ENCODE results near the gene MSANTD3.
A peak's percentile ranks its signal among the peaks of the same experiment; 100 is the strongest.
"Not testable (repeated sequence)": the region's sequence is repeated elsewhere in the genome, so short reads cannot be mapped to it uniquely, and the experiment has no call there.

MSANTD3 gene

GRCh38 chr9:100432736-100433135 is 5.8 kb downstream of the MSANTD3 start:
- no peak overlapping the region for H3K4me3 ChIP-seq (ENCODE audit: low read depth, low read length)
- no peak for DNase-seq (ENCODE audit: low read depth)
- TF ChIP-seq, protein P1, sequence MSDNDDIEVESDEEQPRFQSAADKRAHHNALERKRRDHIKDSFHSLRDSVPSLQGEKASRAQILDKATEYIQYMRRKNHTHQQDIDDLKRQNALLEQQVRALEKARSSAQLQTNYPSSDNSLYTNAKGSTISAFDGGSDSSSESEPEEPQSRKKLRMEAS (IDR thresholded peaks at IDR 0.05; ENCODE audit: low read depth, low read length): no peak
- TF ChIP-seq, protein P2, sequence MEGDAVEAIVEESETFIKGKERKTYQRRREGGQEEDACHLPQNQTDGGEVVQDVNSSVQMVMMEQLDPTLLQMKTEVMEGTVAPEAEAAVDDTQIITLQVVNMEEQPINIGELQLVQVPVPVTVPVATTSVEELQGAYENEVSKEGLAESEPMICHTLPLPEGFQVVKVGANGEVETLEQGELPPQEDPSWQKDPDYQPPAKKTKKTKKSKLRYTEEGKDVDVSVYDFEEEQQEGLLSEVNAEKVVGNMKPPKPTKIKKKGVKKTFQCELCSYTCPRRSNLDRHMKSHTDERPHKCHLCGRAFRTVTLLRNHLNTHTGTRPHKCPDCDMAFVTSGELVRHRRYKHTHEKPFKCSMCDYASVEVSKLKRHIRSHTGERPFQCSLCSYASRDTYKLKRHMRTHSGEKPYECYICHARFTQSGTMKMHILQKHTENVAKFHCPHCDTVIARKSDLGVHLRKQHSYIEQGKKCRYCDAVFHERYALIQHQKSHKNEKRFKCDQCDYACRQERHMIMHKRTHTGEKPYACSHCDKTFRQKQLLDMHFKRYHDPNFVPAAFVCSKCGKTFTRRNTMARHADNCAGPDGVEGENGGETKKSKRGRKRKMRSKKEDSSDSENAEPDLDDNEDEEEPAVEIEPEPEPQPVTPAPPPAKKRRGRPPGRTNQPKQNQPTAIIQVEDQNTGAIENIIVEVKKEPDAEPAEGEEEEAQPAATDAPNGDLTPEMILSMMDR (IDR thresholded peaks at IDR 0.05; ENCODE audit: low read depth, low read length): no peak
- TF ChIP-seq POLR2A (IDR thresholded peaks at IDR 0.05; ENCODE audit: extremely low read depth, insufficient read length): no peak
- TF ChIP-seq MYC (IDR thresholded peaks at IDR 0.05; ENCODE audit: low read depth, low read length): no peak

DNA sequence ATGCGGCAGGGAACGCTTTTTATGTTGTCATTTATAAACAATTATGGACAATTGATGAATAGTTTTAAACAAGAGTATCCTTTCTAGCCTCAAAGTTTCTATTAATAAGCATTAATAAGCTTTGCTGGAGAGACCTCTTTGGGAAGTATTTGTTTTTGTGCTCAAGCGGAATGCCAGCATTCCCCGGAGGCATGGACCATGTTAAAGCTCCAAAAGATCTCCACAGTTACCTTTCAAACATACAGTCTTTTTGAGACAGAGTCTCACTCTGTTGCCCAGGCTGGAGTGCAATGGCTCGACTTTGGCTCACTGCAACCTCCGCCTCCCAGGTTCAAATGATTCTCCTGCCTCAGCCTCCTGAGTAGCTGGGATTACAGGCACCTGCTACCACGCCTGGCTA is 9.6 kb downstream of the MSANTD3 start:
- TF ChIP-seq POLR2A (IDR thresholded peaks at IDR 0.05; ENCODE audit: extremely low read depth, insufficient read length) (no peak), MYC (IDR thresholded peaks at IDR 0.05; ENCODE audit: low read depth, low read length) (no peak)
- TF ChIP-seq, protein P1 (IDR thresholded peaks at IDR 0.05; ENCODE audit: low read depth, low read length): no peak
- TF ChIP-seq, protein P2 (IDR thresholded peaks at IDR 0.05; ENCODE audit: low read depth, low read length): no peak
- no peak for DNase-seq (ENCODE audit: low read depth)
- H3K4me3 ChIP-seq (ENCODE audit: low read depth, low read length): no peak overlapping the region

DNA sequence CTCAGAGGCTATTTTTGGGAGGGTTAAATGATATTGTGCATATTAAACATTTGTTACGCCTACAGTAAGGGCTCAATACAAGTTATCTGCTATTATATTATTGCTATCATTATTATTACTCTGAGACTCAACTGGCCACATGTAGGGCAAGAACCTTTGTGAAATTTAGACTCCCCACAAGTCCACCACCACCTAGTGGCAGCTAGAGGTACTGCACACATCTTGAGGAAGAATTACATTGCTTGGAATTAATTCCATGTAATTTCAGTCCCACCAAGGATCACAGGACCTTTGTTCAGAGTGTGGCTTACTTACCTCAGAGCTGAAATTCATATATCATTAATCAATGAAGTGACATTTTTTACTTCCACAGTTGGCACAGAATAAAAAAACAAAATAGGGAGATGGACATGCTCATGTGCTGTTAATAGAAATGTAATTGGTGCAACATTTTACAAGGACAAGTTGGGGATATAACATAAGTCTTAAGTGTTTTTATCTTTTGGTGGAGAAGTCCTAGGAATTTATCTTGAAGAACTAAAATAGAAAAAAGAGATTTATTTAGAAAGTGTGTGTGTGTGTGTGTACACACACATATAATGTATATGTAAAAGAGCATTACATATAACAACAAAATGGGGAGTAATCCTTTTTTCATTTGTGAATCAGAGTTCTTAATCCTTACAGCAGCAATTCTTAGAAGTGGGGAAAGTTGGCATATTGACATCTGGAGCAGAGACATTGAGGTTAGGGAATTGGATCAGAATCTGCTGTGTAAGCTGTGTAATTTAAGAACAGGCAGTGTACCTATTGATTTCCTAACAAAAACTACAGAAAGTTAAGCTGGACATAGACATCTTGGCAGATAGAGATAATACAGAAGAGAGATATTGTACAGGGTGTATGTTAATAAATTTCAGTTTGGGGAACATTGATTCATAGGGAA is 11.2 kb downstream of the MSANTD3 start:
- DNase-seq (ENCODE audit: low read depth): peak; percentile 73
- H3K4me3 ChIP-seq (ENCODE audit: low read depth, low read length): no peak overlapping the region
- TF ChIP-seq POLR2A (IDR thresholded peaks at IDR 0.05; ENCODE audit: extremely low read depth, insufficient read length) (no peak), MYC (IDR thresholded peaks at IDR 0.05; ENCODE audit: low read depth, low read length) (peak; percentile 41; the same call in 1 of the 2 replicates)
- TF ChIP-seq, protein P2 (IDR thresholded peaks at IDR 0.05; ENCODE audit: low read depth, low read length): peak; percentile 91
- TF ChIP-seq, protein P1 (IDR thresholded peaks at IDR 0.05; ENCODE audit: low read depth, low read length): peak; percentile 41

DNA sequence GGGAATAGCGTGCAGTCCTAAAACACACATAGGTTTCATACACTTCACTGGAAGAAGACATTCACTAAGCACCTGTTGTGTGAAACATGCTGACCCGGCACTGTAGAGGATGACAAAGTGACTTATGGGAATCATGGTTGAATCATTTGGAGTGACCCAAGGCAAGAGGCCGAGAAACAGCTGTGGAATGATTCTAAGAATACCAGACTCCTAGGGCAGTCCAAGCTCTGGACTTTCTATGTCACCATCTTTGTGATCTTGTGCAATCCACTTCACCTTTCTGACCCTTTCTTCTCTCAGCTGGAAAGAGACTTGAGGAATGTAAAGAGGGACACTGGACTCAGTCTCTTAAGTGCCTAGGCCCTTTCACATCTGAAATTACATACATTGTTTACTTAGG is 13.1 kb downstream of the MSANTD3 start:
- no peak overlapping the region for H3K4me3 ChIP-seq (ENCODE audit: low read depth, low read length)
- TF ChIP-seq POLR2A (IDR thresholded peaks at IDR 0.05; ENCODE audit: extremely low read depth, insufficient read length) (no peak), MYC (IDR thresholded peaks at IDR 0.05; ENCODE audit: low read depth, low read length) (no peak)
- TF ChIP-seq, protein P2 (IDR thresholded peaks at IDR 0.05; ENCODE audit: low read depth, low read length): no peak
- TF ChIP-seq, protein P1 (IDR thresholded peaks at IDR 0.05; ENCODE audit: low read depth, low read length): no peak
- no peak for DNase-seq (ENCODE audit: low read depth)

GRCh38 chr9:100440487-100440886 is 13.5 kb downstream of the MSANTD3 start:
- DNase-seq (ENCODE audit: low read depth); H3K4me3 ChIP-seq (ENCODE audit: low read depth, low read length): not testable (repeated sequence)

DNA sequence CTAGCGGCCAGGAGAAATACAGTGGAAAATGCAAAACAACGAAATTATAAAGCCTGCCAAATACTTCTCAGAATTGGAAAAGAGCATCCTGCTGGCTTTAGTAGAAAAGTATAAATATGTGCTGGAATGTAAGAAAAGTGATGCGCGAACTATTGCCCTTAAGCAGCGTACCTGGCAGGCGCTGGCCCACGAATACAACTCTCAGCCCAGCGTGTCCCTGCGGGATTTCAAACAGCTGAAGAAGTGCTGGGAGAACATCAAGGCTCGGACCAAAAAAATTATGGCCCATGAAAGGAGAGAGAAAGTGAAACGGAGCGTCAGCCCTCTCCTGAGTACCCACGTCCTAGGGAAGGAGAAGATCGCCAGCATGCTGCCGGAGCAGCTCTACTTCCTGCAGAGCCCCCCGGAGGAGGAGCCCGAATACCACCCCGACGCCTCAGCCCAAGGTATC is 15.0 kb downstream of the MSANTD3 start:
- DNase-seq (ENCODE audit: low read depth): no peak
- no peak for TF ChIP-seq POLR2A (IDR thresholded peaks at IDR 0.05; ENCODE audit: extremely low read depth, insufficient read length)
- TF ChIP-seq, protein P1 (IDR thresholded peaks at IDR 0.05; ENCODE audit: low read depth, low read length): no peak
- TF ChIP-seq MYC (IDR thresholded peaks at IDR 0.05; ENCODE audit: low read depth, low read length): no peak
- TF ChIP-seq, protein P2 (IDR thresholded peaks at IDR 0.05; ENCODE audit: low read depth, low read length): no peak

More for the DNA sequence above, 15.0 kb downstream of the MSANTD3 start:
- no peak overlapping the region for H3K4me3 ChIP-seq (ENCODE audit: low read depth, low read length)

Measured in NB4 (cell line).